ENCODE data around the gene CPEB1. TPM values are rescaled to one million over a fixed set of nuclear protein-coding genes. Genes with fewer than 3 reads are reported as not detected.

The CPEB1 gene
- total and polyA plus RNA-seq, 8 donors, result 1.3 to 5.0 (median 3.0) TPM

GRCh38 chr15:82551646-82552247, 95.4 kb downstream of the CPEB1 start:
- Histone ChIP-seq H3K9me3 (no peaks in the 10 kb centered on the region), H3K36me3 (no peaks in the 10 kb centered on the region), H3K27me3 (no peaks in the 10 kb centered on the region), H3K4me3 (no peak overlapping the region), H3K27ac (no peak overlapping the region), H3K4me1 (no peaks in the 10 kb centered on the region)
- intact Hi-C loops (cut with DNase I), result no loop called here
- ATAC-seq (no peak), DNase-seq (no peak)
- no peak for TF ChIP-seq CTCF (IDR thresholded peaks at IDR 0.05)

GRCh38 chr15:82549199-82549665, 97.9 kb downstream of the CPEB1 start:
- ATAC-seq (no peak), DNase-seq (no peak)
- intact Hi-C loops (cut with DNase I), result no loop called here
- peaks cover 0 to 8% of the 10 kb centered on the region in 2 donors for H3K27me3 ChIP-seq
- TF ChIP-seq CTCF (IDR thresholded peaks at IDR 0.05), result no peak
- H3K4me3 ChIP-seq, result no peak overlapping the region
- no peaks in the 10 kb centered on the region for H3K4me1 ChIP-seq
- no peaks in the 10 kb centered on the region for H3K36me3 ChIP-seq
- no peak overlapping the region for H3K27ac ChIP-seq
- no peaks in the 10 kb centered on the region for H3K9me3 ChIP-seq

- H3K4me3 ChIP-seq, result no peak overlapping the region
- peaks cover 0 to 9% of the 10 kb centered on the region in 2 donors for H3K27me3 ChIP-seq
- DNase-seq (no peak), ATAC-seq (no peak)
- no peaks in the 10 kb centered on the region for H3K4me1 ChIP-seq
- H3K27ac ChIP-seq, result no peak overlapping the region
- TF ChIP-seq CTCF (IDR thresholded peaks at IDR 0.05), result no peak
- no peaks in the 10 kb centered on the region for H3K36me3 ChIP-seq
- no peaks in the 10 kb centered on the region for H3K9me3 ChIP-seq
- intact Hi-C loops (cut with DNase I), result no loop called here
Observed at GRCh38 chr15:82548700-82549099, 98.5 kb downstream of the CPEB1 start.

GRCh38 chr15:82545478-82545877, 101.7 kb downstream of the CPEB1 start:
- intact Hi-C loops (cut with DNase I), result no loop called here

GRCh38 chr15:82545002-82545401, 102.2 kb downstream of the CPEB1 start:
- Histone ChIP-seq H3K27ac (no peak overlapping the region), H3K9me3 (no peaks in the 10 kb centered on the region), H3K36me3 (no peaks in the 10 kb centered on the region), H3K27me3 (peaks cover 0 to 9% of the 10 kb centered on the region in 2 donors), H3K4me1 (peaks cover 4 to 6% of the 10 kb centered on the region in 2 donors), H3K4me3 (no peak overlapping the region)
- no peak for ATAC-seq
- DNase-seq, result no peak
- TF ChIP-seq CTCF (IDR thresholded peaks at IDR 0.05), result no peak
- intact Hi-C loops (cut with DNase I), result no loop called here

More at GRCh38 chr15:82545478-82545877, 101.7 kb downstream of the CPEB1 start:
- Histone ChIP-seq H3K36me3 (no peaks in the 10 kb centered on the region), H3K27me3 (peaks cover 0 to 9% of the 10 kb centered on the region in 2 donors), H3K9me3 (no peaks in the 10 kb centered on the region), H3K27ac (no peak overlapping the region), H3K4me3 (no peak overlapping the region), H3K4me1 (peaks cover 4 to 6% of the 10 kb centered on the region in 2 donors)
- ATAC-seq, result no peak
- DNase-seq, result no peak
- TF ChIP-seq CTCF (IDR thresholded peaks at IDR 0.05), result no peak
